Measurements from ENCODE around the gene PLEKHH2. TPM values are rescaled to one million over a fixed set of nuclear protein-coding genes. Genes with fewer than 3 reads are reported as not detected.
"Not testable (repeated sequence)": the region's sequence is repeated elsewhere in the genome, so short reads cannot be mapped to it uniquely, and the experiment has no call there.

PLEKHH2 gene
- total RNA-seq, 4 donors from 2014 or later: 18.9 to 37.4 (median 25.1) TPM

DNA sequence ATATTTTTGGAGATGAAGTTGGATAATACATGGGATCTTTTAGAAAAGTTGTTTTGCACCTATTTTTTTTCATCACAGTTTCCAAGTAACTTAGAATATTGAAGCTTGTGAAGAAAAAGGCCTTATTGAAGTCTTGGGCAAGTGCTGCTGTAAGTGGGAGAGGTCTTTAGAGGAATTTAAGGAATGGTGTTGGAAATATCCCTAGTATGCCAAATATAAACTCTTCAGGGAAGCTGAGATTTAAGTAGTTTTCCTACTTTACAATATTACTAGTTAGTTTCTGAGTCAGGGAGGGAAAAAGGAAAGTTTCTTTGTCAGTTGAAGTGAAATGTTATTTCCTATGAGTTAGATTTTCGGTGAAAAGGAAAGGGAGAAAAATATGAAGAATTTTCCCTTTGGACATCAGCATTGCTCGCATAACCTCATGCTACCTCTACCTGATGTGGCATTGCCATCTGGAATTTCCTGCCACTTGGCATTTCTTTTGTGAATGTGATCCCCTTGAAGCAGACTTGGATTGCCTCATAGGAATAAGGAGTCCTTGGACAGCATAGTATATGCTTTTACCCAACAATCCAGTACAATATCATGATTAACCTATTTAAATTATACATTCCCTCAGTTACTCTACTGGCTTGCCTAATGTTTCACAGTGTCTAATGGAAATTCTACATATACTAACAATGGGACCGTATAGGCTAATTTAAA lies 12.1 kb downstream of the PLEKHH2 start:
- peaks cover 0 to 10% (median 3%) of the 10 kb centered on the region in 3 donors for H3K4me1 ChIP-seq
- H3K27ac ChIP-seq: peak overlapping the region; percentile 23 to 53 (median 35)
- 53 to 74% methylated on average over 3 of the region's 3 CpGs for WGBS, 2 donors (ENCODE audit: low coverage in 1 of 2)
- no peak overlapping the region for H3K4me3 ChIP-seq
- TF ChIP-seq POLR2AphosphoS5 (IDR thresholded peaks at IDR 0.05) (no peak), POLR2A (IDR thresholded peaks at IDR 0.05) (no peak), EP300 (IDR thresholded peaks at IDR 0.05) (no peak)
- TF ChIP-seq, protein P1, sequence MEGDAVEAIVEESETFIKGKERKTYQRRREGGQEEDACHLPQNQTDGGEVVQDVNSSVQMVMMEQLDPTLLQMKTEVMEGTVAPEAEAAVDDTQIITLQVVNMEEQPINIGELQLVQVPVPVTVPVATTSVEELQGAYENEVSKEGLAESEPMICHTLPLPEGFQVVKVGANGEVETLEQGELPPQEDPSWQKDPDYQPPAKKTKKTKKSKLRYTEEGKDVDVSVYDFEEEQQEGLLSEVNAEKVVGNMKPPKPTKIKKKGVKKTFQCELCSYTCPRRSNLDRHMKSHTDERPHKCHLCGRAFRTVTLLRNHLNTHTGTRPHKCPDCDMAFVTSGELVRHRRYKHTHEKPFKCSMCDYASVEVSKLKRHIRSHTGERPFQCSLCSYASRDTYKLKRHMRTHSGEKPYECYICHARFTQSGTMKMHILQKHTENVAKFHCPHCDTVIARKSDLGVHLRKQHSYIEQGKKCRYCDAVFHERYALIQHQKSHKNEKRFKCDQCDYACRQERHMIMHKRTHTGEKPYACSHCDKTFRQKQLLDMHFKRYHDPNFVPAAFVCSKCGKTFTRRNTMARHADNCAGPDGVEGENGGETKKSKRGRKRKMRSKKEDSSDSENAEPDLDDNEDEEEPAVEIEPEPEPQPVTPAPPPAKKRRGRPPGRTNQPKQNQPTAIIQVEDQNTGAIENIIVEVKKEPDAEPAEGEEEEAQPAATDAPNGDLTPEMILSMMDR (IDR thresholded peaks at IDR 0.05): no peak
- ATAC-seq: no peak
- no peaks in the 10 kb centered on the region for H3K36me3 ChIP-seq
- H3K27me3 ChIP-seq: no peaks in the 10 kb centered on the region
- no peaks in the 10 kb centered on the region for H3K9me3 ChIP-seq

- Histone ChIP-seq H3K4me1 (peaks cover 0 to 10% (median 3%) of the 10 kb centered on the region in 3 donors), H3K27me3 (no peaks in the 10 kb centered on the region), H3K4me3 (no peak overlapping the region), H3K36me3 (no peaks in the 10 kb centered on the region), H3K9me3 (peaks cover 0 to 2% (median 0%) of the 10 kb centered on the region in 3 donors), H3K27ac (no peak overlapping the region)
- WGBS, 2 donors (ENCODE audit: low coverage in 1 of 2): 84 to 100% methylated on average over 1 to 2 of the region's 2 CpGs
- no peak for ATAC-seq
- TF ChIP-seq, protein P1 (IDR thresholded peaks at IDR 0.05): no peak
- TF ChIP-seq POLR2A (IDR thresholded peaks at IDR 0.05): no peak
- TF ChIP-seq POLR2AphosphoS5 (IDR thresholded peaks at IDR 0.05): no peak
- TF ChIP-seq EP300 (IDR thresholded peaks at IDR 0.05): no peak
These were observed 16.4 kb downstream of the PLEKHH2 start for GRCh38 chr2:43653506-43653905.

DNA sequence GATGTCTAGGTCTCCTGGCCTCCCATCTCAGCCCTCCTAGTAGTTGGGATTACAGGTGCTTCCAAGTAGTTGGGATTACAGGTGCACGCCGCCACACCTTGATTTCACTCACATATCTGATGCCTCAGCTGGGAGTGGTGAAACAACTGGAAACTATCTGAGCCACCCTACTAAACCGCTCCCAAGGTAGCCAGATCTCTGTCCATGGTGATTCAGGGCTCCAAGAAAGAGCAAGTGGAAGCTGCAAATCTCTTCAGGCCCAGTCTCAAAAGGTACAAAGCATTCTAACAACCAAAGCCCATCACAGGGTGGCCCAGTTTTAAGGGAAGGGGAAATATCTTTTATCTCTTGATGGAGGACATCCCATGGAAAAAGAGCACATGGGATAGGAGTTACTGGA lies 20.2 kb downstream of the PLEKHH2 start:
- Histone ChIP-seq H3K4me1 (no peaks in the 10 kb centered on the region), H3K27me3 (no peaks in the 10 kb centered on the region), H3K9me3 (peaks cover 0 to 3% (median 0%) of the 10 kb centered on the region in 3 donors), H3K27ac (no peak overlapping the region), H3K36me3 (no peaks in the 10 kb centered on the region), H3K4me3 (no peak overlapping the region)
- no peak for ATAC-seq
- TF ChIP-seq EP300 (IDR thresholded peaks at IDR 0.05) (no peak), POLR2A (IDR thresholded peaks at IDR 0.05) (no peak), POLR2AphosphoS5 (IDR thresholded peaks at IDR 0.05) (no peak)
- TF ChIP-seq, protein P1 (IDR thresholded peaks at IDR 0.05): no peak
- 80 to 100% methylated on average over 1 to 2 of the region's 3 CpGs for WGBS, 2 donors (ENCODE audit: low coverage in 1 of 2)

DNA sequence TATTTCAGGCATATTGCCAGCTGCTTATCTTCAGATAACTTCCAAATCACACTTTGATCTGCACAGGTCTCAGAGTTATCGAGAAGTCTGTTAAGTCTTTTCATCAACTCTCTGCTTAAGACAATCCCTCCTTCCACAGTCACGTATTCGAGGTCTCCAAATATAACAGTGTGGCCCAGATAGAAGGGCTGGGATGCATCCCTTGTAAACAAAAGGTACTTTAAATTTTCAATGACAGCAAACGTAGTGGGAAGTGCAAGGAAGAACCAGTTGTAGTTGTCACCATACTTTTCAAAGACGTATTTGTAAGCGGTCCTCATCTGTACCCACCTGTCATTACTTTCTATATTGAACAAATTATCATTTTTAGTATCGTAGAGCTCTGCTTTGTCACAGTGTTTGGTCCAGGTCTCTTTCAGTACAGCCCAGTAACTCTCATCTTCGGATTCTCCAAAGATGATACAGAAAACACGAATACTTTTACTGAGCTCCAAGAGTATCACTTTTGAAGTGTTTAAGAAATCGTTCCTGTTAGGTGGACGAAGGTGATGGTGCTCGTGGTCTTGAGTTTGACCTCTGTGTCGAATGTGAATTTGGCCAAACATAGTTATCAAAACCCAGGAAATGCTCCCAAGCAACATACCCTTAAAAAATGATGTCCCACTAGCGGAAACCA lies 38.7 kb downstream of the PLEKHH2 start:
- H3K36me3 ChIP-seq: no peaks in the 10 kb centered on the region
- H3K4me1 ChIP-seq: peaks cover 0 to 14% (median 0%) of the 10 kb centered on the region in 3 donors
- H3K9me3 ChIP-seq: no peaks in the 10 kb centered on the region
- H3K27ac ChIP-seq: peak overlapping the region in 3 of 4 donors; percentile 48 to 71 (median 68)
- no peaks in the 10 kb centered on the region for H3K27me3 ChIP-seq
- ATAC-seq: no peak
- no peak for TF ChIP-seq EP300 (IDR thresholded peaks at IDR 0.05)
- H3K4me3 ChIP-seq: peak overlapping the region; percentile 52 to 65
- WGBS, 2 donors (ENCODE audit: low coverage in 1 of 2): 48 to 53% methylated on average over 13 to 14 of the region's 14 CpGs

- TF ChIP-seq POLR2A (IDR thresholded peaks at IDR 0.05): no peak
- TF ChIP-seq, protein P1 (IDR thresholded peaks at IDR 0.05): no peak
- Histone ChIP-seq H3K36me3 (no peaks in the 10 kb centered on the region), H3K4me3 (peak within 1 kb of the TSS; percentile 52 to 65), H3K27ac (peak within 1 kb of the TSS in 3 of 4 donors; percentile 48 to 71 (median 68)), H3K4me1 (peaks cover 0 to 14% (median 0%) of the 10 kb centered on the region in 3 donors), H3K9me3 (no peaks in the 10 kb centered on the region), H3K27me3 (no peaks in the 10 kb centered on the region)
- ATAC-seq: peak; percentile 91
- 15 to 22% methylated on average over 6 to 8 of the region's 27 CpGs for WGBS, 2 donors (ENCODE audit: low coverage in 1 of 2)
These were observed 39.4 kb downstream of the PLEKHH2 start, which contains the start of gene C1GALT1C1L for GRCh38 chr2:43676322-43677050. C1GALT1C1L (minus strand) TSS chr2:43676429; CDS start chr2:43676322, 107 bp downstream.

DNA sequence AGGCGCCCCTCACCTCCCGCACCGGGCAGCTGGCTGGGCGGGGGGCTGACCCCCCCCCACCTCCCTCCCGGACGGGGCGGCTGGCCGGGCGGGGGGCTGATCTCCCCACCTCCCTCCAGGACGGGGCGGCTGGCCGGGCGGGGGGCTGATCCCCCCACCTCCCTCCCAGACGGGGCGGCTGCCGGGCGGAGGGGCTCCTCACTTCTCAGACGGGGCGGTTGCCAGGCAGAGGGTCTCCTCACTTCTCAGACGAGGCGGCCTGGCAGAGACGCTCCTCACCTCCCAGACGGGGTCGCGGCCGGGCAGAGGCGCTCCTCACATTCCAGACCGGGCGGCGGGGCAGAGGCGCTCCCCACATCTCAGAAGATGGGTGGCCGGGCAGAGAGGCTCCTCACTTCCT lies 40.7 kb downstream of the PLEKHH2 start:
- ATAC-seq, H3K27ac ChIP-seq, H3K4me3 ChIP-seq, H3K9me3 ChIP-seq, H3K27me3 ChIP-seq, H3K36me3 ChIP-seq: not testable (repeated sequence)
- peaks cover 0 to 14% (median 0%) of the 10 kb centered on the region in 3 donors for H3K4me1 ChIP-seq
- WGBS, 2 donors (ENCODE audit: low coverage in 1 of 2): no CpG with 5 or more reads among the region's 32 CpGs

Data from gastroesophageal sphincter (tissue), 4 donors.